Measurements from ENCODE around the gene FOXP1.

DNA sequence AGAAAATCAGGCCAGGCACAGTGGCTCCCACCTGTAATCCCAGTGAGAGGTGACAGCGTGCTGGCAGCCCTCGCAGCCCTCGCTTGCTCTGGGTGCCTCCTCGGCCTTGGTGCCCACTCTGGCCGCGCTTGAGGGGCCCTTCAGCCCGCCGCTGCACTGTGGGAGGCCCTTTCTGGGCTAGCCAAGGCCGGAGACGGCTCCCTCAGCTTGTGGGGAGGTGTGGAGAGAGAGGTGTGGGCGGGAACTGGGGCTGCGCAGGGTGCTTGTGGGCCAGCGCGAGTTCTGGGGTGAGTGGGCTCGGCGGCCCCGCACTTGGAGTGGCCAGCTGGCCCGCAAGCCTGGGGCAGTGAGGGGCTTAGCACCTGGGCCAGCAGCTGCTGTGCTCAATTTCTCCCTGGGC, 252.6 kb downstream of the FOXP1 start:
- TF ChIP-seq CTCF (IDR thresholded peaks at IDR 0.05) = no peak
- no peak for TF ChIP-seq POLR2AphosphoS5 (IDR thresholded peaks at IDR 0.05)
- TF ChIP-seq POLR2A (IDR thresholded peaks at IDR 0.05) = no peak
- TF ChIP-seq EP300 (IDR thresholded peaks at IDR 0.05) = no peak
